HCT116 (cell line): Measurements from ENCODE around the gene SPATA45.

ENCODE experiments used
- CTCF ChIP-seq, 3 experiments: fragments of 200-600 bp in 1 of 3; sonication (generic) in 1 of 3; IDR thresholded peaks in 2 of 3; conservative IDR thresholded peaks in 1 of 3; 2 replicates each; pipeline ENCODE4 v1.5.1; 2012 to 2017; ENCODE audit warnings: low read depth in 2 of 3, low read length in 2 of 3, antibody characterized with exemption in 1 of 3, borderline replicate concordance in 1 of 3, control low read depth in 1 of 3, mild to moderate bottlenecking in 1 of 3, mixed read lengths in 1 of 3, mixed run types in 1 of 3, moderate library complexity in 1 of 3; ENCODE audit not compliant: insufficient read depth in 1 of 3
- JUND ChIP-seq: IDR thresholded peaks from 2 replicates; pipeline ENCODE4 v1.6.1; 2012
- POLR2A ChIP-seq: IDR thresholded peaks from 2 replicates; pipeline ENCODE4 v1.7.0; 2011; ENCODE audit warnings: borderline replicate concordance; ENCODE audit not compliant: insufficient read depth, insufficient read length; ENCODE audit errors: extremely low read depth
- POLR2AphosphoS5 ChIP-seq: IDR thresholded peaks from 2 replicates; pipeline ENCODE4 v1.6.1; 2011; ENCODE audit warnings: mild to moderate bottlenecking, low read depth, low read length, moderate library complexity
- SIN3A ChIP-seq: IDR thresholded peaks from 2 replicates; pipeline ENCODE4 v1.6.1; 2012; ENCODE audit warnings: low read depth
- SP1 ChIP-seq: IDR thresholded peaks from 2 replicates; pipeline ENCODE4 v1.6.1; 2012; ENCODE audit warnings: low read depth
- TCF7L2 ChIP-seq: IDR thresholded peaks from 2 replicates; pipeline ENCODE4 v1.7.0; 2011; ENCODE audit warnings: borderline replicate concordance, inconsistent platforms; ENCODE audit not compliant: insufficient read depth, insufficient read length; ENCODE audit errors: extremely low read depth
- YY1 ChIP-seq: IDR thresholded peaks from 2 replicates; pipeline ENCODE4 v1.6.1; 2011; ENCODE audit warnings: low read length, low read depth, moderate library complexity, mild to moderate bottlenecking; ENCODE audit not compliant: insufficient replicate concordance; ENCODE audit errors: extremely low read depth
- ZFX ChIP-seq: fragments of 450-650 bp; IDR thresholded peaks from 2 replicates; pipeline ENCODE4 v1.6.1; 2017

DNA sequence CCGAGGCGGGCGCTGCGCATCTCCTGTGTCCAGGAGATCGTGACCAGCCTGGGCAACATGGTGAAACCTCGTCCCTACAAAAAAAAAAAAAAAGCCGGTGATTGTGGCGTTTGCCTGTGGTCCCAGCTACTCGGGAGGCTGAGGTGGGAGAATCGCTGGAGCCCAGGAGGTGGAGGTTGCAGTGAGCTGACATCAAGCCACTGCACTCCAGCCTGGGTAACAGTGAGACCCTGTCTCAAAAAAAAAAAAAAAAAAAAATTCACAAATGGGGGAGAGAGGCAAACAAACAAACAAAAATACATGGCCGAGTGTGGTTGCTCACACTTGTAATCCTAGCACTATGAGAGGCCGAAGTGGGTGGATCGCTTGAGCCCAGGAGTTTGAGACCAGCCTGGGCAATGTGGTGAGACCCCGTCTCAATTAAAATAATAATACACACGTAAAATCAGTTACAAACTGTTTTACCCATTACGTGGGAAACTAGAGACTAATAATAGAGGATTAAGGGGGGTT lies 55.0 kb downstream of the SPATA45 start:
- TF ChIP-seq TCF7L2 (no peak), CTCF (IDR thresholded peaks at IDR 0.05 in 2 of 3, conservative IDR thresholded peaks at IDR 0.05 in 1 of 3; ENCODE audit: borderline replicate concordance in 1 of 3, insufficient read depth in 1 of 3, low read depth in 2 of 3, low read length in 2 of 3) (no peak), POLR2AphosphoS5 (no peak), ZFX (no peak), JUND (no peak), SP1 (no peak), POLR2A (no peak), SIN3A (no peak), YY1 (no peak)
